ENCODE results near the gene SIN3B.

DNA sequence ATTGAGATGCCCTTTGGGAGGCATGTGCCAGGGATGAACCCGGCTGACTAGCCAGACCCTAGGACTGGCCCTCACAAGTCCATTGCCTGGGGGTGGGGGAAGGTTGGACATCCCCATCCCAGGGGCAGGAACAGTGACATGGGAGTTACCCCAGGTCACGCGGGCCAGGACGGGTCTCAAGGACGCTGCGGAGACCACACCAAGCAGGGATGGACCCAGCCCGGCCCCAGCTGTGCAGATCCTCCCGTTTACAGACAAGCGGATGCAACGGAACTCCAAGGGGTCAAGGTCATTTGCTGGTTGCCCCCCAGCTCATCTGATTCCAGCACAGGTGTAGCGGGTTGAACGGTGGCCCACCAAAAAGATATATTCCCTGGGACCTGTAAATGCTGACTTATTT, 79.6 kb downstream of the SIN3B start:
- no peak for TF ChIP-seq ZNF260 (CRISPR knock-in tag; IDR thresholded peaks at IDR 0.05; ENCODE audit: borderline replicate concordance, low read depth)
- TF ChIP-seq CTCF (CRISPR knock-in tag; IDR thresholded peaks at IDR 0.05): no peak
- TF ChIP-seq EP300 (IDR thresholded peaks at IDR 0.05; ENCODE audit: low read depth in 2 of 2, low read length in 2 of 2): no peak
- no peak for TF ChIP-seq EP300 (CRISPR knock-in tag; IDR thresholded peaks at IDR 0.05; ENCODE audit: borderline replicate concordance)
- TF ChIP-seq ZBTB43 (CRISPR knock-in tag; conservative IDR thresholded peaks at IDR 0.05): no peak
- TF ChIP-seq ARID5B (CRISPR knock-in tag; IDR thresholded peaks at IDR 0.05): no peak
